Duodenal mucosa (tissue), 2 donors: Measurements from ENCODE around the gene MARK2.

Experiments
- H3K27ac ChIP-seq: one replicate; pipeline ENCODE4 v1.7.0; 2013; ENCODE audit warnings: low read depth, low read length
- H3K27me3 ChIP-seq, 2 donors: one replicate each; pipeline ENCODE4 v1.7.0; 2013; ENCODE audit warnings: low read length in 2 of 2, control low read depth in 1 of 2; ENCODE audit not compliant: insufficient read depth in 2 of 2, control insufficient read depth in 1 of 2
- H3K36me3 ChIP-seq, 2 donors: one replicate each; pipeline ENCODE4 v1.7.0; 2013; ENCODE audit warnings: low read length in 2 of 2, control low read depth in 1 of 2; ENCODE audit not compliant: insufficient read depth in 2 of 2, control insufficient read depth in 1 of 2
- H3K4me1 ChIP-seq, 2 donors: one replicate each; pipeline ENCODE4 v1.7.0; 2013; ENCODE audit warnings: low read length in 2 of 2, control low read depth in 1 of 2; ENCODE audit not compliant: insufficient read depth in 2 of 2, control insufficient read depth in 1 of 2
- H3K4me3 ChIP-seq, 2 donors: one replicate each; pipeline ENCODE4 v1.7.0; 2013; ENCODE audit warnings: low read length in 2 of 2, low read depth in 1 of 2
- H3K9ac ChIP-seq, 2 donors: one replicate each; pipeline ENCODE4 v1.7.0; 2013; ENCODE audit warnings: low read length in 2 of 2, low read depth in 1 of 2
- H3K9me3 ChIP-seq, 2 donors: one replicate each; pipeline ENCODE4 v1.7.0; 2013; ENCODE audit warnings: low read length in 2 of 2, control low read depth in 1 of 2; ENCODE audit not compliant: control insufficient read depth in 1 of 2

Gene MARK2

DNA sequence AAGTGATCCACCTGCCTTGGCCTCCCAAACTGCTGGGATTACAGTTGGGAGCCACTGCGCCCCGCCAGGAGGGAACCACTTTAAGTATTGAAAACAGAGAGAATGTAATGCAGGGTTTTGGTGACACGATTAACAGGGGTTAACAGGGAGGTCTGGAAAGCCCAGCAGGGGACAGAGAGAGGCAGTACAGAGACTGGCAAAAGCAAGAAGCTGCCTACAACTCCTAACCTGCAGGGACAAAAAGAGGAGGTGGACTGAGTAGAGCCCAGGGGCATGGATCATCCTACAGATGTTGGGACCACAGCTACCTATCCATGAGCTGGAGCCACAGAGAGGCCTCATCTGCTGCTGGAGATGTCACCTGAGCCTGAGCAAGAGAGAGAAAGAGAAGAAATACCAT, 27.4 kb upstream of the MARK2 start:
- H3K36me3 ChIP-seq, result no peaks in the 10 kb centered on the region
- no peaks in the 10 kb centered on the region for H3K27me3 ChIP-seq
- H3K27ac ChIP-seq, result no peak overlapping the region
- no peaks in the 10 kb centered on the region for H3K9me3 ChIP-seq
- no peak overlapping the region for H3K9ac ChIP-seq
- H3K4me3 ChIP-seq, result no peak overlapping the region
- H3K4me1 ChIP-seq, result peaks cover 16 to 18% of the 10 kb centered on the region in 2 donors

DNA sequence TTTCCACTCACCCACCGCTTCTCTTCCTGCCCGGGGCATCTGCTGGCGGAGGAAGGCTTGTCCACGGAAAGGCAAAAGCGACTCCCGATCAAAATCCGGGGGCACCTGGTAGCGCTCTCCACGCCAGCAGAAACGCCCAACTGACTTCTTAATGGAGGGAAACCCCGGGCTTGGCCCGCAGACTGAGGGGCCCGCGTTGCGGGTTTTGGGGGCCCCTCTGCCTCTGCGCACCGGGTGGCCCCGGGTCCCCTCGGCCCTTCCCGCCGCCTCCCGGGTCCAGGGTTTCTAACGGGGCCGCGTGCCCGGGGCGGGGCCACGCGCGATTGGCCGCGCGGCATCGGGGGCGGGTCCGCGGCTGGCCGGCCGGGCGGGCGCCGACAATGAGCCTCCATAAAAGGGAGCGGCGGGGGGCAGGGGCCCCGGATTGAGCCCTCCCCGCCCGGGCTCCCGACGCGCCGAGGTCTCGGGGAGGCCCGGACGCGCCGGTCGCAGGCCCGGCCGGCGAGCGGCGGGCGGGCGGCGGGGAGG, 25.8 kb upstream of the MARK2 start, which contains the start of gene SPINDOC:
Gene SPINDOC (plus strand): TSS at position 422 of the 528 bp plus-strand sequence. CDS start 231 bp downstream, outside the sequence.
- Histone ChIP-seq H3K36me3 (peaks cover 0 to 8% of the 10 kb centered on the region in 2 donors), H3K4me1 (peaks cover 16 to 18% of the 10 kb centered on the region in 2 donors), H3K27ac (no peak within 1 kb of the TSS), H3K4me3 (peak within 1 kb of the TSS; percentile 81 to 90), H3K9ac (peak within 1 kb of the TSS; percentile 69 to 82), H3K27me3 (no peaks in the 10 kb centered on the region), H3K9me3 (no peaks in the 10 kb centered on the region)

DNA sequence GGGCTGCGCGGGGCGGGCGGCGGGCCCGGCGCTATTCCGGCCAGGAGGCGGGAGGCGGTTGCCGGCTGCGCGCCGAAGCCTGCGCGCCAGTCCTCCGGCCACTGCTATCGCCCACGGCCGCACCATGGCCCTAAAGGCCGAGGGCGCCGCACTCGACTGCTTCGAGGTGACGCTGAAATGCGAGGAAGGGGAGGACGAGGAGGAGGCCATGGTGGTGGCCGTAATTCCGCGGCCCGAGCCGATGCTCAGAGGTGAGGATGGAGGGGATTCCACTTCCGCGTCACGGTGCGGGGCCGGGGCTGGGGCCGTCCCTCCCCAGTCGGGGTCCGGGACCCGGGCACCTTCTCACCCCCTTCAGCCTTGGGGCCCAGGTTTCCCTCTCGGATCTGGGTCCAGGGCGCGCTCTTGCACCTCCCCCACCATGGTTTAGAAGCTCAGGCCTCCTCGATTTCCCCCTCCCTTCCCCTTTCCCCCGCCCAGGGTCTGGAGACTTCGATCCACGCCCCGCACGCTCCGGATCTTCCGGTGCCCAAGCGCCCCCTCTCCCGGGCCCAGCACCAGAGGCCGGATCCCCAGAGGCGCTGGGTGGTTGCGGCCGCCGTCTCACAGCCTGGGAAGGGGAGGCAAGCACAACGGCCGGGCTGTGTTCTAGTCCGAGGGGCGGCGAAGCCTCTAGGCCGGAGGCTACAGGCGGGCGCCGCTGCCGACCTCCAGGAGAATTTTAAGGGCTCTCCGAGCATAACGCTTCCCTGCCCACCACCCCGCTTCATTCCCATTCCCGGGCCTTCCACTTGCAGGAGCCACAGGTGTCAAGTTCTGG, 25.1 kb upstream of the MARK2 start:
- Histone ChIP-seq H3K27ac (no peak overlapping the region), H3K4me3 (peak overlapping the region; percentile 81 to 90), H3K27me3 (no peaks in the 10 kb centered on the region), H3K4me1 (peaks cover 16 to 18% of the 10 kb centered on the region in 2 donors), H3K36me3 (peaks cover 0 to 14% of the 10 kb centered on the region in 2 donors), H3K9me3 (no peaks in the 10 kb centered on the region), H3K9ac (peak overlapping the region; percentile 69 to 82)

DNA sequence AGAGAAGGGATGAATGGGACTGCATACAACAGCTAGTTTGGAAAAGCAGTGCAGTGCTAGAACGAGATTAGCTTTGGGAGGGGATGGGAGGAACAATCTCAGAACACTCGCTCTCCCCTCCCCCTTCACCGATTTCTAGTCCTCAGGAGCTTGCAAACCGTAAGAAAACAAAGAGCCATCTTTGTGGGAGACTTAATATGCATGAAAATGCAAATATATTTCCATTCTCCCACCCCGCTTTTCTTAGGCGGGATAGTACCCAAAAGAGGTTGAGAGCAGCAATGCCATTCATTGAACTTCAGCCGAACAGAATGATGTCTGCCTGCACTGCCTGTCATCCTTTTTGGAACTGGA, 24.6 kb upstream of the MARK2 start:
- Histone ChIP-seq H3K27ac (no peak overlapping the region), H3K27me3 (no peaks in the 10 kb centered on the region), H3K9me3 (no peaks in the 10 kb centered on the region), H3K9ac (peak overlapping the region; percentile 69 to 82), H3K4me1 (peaks cover 16 to 18% of the 10 kb centered on the region in 2 donors), H3K36me3 (peaks cover 0 to 15% of the 10 kb centered on the region in 2 donors), H3K4me3 (peak overlapping the region; percentile 81 to 90)

DNA sequence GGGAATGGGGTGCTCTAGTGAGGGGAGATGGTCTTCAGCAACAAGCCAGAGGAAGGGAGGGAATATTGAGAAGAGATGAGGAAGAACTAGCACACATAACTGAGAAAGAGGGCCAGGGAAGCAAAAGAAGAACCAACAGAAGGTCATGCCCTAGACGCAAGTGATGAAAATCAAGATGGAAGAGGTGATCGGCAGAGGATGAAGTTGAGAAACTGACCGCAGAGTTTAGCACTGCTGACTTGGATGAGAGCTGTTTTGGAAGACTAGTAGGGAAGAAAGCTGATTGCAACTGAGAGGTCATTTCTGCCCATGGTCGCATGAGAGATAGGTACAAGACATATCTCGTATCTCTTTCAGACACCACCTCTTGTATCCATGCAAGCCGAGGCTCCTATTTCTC, 22.7 kb upstream of the MARK2 start:
- H3K27me3 ChIP-seq, result no peaks in the 10 kb centered on the region
- H3K9ac ChIP-seq, result no peak overlapping the region
- no peaks in the 10 kb centered on the region for H3K9me3 ChIP-seq
- no peak overlapping the region for H3K27ac ChIP-seq
- H3K36me3 ChIP-seq, result peaks cover 3 to 24% of the 10 kb centered on the region in 2 donors
- peaks cover 16 to 18% of the 10 kb centered on the region in 2 donors for H3K4me1 ChIP-seq
- H3K4me3 ChIP-seq, result no peak overlapping the region

DNA sequence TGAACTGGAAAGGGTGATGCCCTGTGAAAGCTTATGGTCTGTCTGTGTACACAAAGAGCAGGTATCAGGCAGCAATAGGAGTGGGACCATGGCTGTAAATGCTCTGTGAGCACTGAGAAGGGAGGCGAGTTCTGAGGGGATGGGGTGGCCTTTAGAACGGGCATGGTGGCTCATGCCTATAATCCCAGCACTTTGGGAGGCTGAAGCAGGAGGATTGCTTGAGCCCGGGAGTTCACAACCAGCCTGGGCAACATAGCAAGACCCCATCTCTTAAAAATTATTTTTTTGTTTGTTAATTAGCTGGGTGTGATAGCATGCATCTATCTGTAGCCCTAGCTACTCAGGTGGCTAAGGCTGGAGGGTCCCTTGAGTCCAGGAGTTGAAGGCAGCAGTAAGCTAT, 22.2 kb upstream of the MARK2 start:
- Histone ChIP-seq H3K9ac (no peak overlapping the region), H3K4me1 (peaks cover 16 to 18% of the 10 kb centered on the region in 2 donors), H3K27me3 (no peaks in the 10 kb centered on the region), H3K27ac (no peak overlapping the region), H3K36me3 (peaks cover 3 to 29% of the 10 kb centered on the region in 2 donors), H3K9me3 (no peaks in the 10 kb centered on the region), H3K4me3 (no peak overlapping the region)

DNA sequence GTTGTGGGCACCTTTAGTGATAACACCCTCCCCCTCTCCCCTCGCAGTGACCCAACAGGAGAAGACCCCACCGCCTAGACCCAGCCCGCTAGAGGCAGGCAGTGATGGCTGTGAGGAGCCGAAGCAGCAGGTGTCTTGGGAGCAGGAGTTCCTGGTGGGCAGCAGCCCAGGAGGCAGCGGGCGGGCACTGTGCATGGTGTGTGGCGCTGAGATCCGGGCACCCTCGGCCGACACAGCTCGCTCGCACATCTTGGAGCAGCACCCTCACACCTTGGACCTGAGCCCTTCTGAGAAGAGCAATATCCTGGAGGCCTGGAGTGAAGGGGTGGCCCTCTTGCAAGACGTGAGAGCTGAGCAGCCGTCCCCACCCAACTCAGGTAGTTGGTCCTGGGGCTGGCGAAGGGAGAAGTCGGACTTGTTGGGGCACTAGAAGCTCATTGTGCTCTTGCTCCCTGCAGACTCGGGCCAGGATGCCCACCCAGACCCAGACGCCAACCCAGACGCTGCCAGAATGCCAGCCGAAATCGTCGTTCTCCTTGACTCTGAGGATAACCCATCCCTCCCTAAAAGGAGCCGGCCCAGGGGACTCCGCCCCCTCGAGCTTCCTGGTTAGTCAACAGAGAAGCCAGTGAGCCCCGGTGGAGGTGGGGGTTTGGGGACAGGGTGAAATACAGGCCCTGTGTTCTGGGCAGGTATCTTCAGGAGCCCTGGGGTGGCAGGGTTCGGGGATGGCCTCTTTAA, 21.0 kb upstream of the MARK2 start:
- Histone ChIP-seq H3K27ac (no peak overlapping the region), H3K4me3 (no peak overlapping the region), H3K4me1 (peaks cover 10 to 12% of the 10 kb centered on the region in 2 donors), H3K36me3 (peaks cover 10 to 41% of the 10 kb centered on the region in 2 donors), H3K9me3 (no peaks in the 10 kb centered on the region), H3K9ac (no peak overlapping the region), H3K27me3 (no peaks in the 10 kb centered on the region)

DNA sequence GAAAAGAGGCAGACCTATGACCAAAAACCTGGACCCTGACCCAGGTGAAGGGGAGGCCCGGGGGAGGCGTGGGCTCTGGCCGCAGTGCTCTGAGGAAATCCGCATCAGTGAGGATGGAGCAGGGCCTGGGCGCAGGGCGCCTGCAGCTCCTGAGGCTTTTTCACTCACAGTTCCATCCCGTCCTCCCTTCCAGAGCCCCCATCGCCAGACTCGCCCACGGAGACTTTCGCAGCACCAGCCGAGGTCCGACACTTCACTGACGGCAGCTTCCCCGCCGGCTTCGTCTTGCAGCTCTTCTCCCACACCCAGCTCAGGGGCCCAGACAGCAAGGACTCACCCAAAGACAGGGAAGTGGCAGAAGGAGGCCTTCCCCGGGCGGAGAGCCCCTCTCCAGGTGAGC, 20.3 kb upstream of the MARK2 start:
- H3K4me3 ChIP-seq, result no peak overlapping the region
- peaks cover 10 to 41% of the 10 kb centered on the region in 2 donors for H3K36me3 ChIP-seq
- H3K9ac ChIP-seq, result no peak overlapping the region
- H3K27ac ChIP-seq, result no peak overlapping the region
- H3K27me3 ChIP-seq, result no peaks in the 10 kb centered on the region
- peaks cover 9 to 12% of the 10 kb centered on the region in 2 donors for H3K4me1 ChIP-seq
- no peaks in the 10 kb centered on the region for H3K9me3 ChIP-seq

DNA sequence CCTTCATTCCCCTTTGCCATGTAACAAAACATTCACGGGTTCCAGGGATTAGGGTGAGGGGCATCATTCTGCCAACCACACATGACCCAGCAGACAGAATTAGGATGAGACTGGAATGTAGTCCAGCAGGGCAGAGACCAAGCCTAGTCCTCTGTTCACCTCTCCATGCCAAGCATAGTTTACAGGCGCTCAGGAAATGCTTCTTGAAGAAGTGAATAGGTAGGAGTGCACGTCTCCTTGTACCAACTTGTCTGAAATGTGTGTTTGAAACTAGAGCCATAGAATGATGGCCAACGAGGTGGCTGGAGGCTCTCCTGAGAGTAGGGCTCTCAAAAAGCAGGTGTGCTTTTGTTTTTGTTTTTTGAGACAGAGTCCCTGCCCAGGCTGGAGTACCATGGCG, 17.5 kb upstream of the MARK2 start:
- Histone ChIP-seq H3K4me3 (no peak overlapping the region), H3K4me1 (no peaks in the 10 kb centered on the region), H3K9ac (no peak overlapping the region), H3K27ac (no peak overlapping the region), H3K27me3 (no peaks in the 10 kb centered on the region), H3K36me3 (peaks cover 10 to 52% of the 10 kb centered on the region in 2 donors), H3K9me3 (no peaks in the 10 kb centered on the region)
